ENCODE measurements around the gene CHST11.

CHST11 gene

DNA sequence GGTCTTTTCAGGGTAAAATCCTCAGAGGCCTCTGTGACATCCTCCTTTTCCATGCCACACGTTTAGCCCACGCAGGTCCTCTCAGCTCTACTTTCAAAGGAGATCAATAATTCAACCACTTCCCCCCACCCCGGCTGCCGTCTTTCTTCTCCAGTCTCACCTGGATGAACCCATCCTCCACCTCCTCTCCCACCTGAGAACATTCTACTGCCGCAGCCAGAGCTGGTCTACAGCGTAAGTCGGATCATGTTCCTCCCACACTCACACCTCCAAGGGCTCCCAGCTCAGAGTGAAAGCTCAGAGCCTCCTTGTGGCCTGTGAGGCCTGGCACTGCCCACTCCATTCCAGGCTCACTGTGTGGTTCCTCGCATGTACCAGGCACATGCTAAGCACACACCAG, 246.6 kb downstream of the CHST11 start:
- no peak for DNase-seq

DNA sequence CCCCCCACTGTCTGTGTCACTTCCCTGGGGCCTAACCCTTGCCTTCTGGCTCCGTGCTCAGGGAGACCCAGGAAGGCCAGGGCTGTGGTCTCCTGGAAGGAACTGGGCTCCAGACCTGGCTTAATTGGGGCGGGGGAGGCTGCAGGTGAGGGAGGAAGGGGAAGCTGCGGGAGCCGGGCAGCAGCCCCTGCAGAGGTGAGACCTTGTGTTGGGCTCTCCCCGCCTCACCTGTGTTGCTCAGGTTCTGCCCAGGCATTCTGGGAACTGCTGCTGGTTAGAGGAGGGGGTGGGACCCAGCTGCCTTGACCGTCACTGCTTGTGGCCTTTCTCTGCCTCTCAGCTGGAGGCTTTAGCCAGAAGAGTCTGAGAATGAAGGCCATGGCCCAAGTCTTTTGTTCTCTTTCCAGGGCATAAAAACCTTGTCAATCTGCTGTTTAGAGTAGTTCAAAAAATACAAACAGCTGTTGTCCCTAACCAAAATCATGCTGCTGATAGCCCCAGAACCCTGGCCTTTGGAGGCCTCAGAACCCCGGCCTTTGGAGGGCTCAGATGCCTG, 247.6 kb downstream of the CHST11 start:
- no peak for DNase-seq

DNA sequence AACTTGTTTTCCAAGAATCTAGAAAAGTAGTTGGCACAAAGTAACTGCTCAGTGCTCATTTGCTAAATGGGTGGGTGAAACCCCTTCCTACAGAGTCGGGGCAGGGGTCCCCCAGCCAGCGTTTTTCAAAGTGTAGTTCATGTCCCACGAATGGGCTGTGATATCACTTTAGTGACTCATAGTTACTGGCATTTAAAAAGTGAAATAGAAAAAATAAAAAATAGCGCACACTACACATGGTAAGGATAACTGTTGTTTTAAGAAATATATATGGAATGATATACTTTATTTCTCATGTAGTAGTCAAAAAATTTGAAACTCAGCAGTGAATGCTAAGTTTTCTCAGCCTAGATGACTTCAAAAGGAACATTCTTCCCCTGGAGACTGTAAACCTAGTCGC, 250.4 kb downstream of the CHST11 start:
- DNase-seq: peak; percentile 28

- DNase-seq: no peak
Measured at GRCh38 chr12:104707794-104708558, 251.2 kb downstream of the CHST11 start.

GRCh38 chr12:104708891-104709290, 252.1 kb downstream of the CHST11 start:
- DNase-seq: no peak

- DNase-seq: no peak
Measured at GRCh38 chr12:104709692-104710435, 253.1 kb downstream of the CHST11 start.

GRCh38 chr12:104710940-104711689, 254.4 kb downstream of the CHST11 start:
- peak; percentile 72 for DNase-seq

DNA sequence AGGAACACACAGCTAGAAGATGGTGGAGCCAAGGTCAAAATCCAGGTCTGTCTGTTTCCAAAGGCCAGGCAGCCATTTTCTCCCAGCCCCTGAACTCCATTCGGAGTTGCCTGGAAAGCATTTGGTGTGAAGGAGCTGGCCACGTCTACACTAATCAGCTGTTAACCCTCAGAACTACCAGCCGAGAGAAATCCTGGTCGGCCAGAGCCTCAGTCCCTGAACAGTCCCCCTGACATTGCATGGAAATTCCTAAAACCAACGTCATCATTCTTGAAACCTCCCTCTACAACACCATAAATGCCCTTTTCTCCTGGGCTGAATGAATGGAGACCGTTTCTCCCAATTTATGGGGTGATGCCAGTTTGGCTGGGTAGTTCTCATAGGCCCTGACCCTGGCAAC, 255.7 kb downstream of the CHST11 start:
- peak; percentile 37 for DNase-seq

- no peak for DNase-seq
Measured at GRCh38 chr12:104712968-104713367, 256.2 kb downstream of the CHST11 start.

DNA sequence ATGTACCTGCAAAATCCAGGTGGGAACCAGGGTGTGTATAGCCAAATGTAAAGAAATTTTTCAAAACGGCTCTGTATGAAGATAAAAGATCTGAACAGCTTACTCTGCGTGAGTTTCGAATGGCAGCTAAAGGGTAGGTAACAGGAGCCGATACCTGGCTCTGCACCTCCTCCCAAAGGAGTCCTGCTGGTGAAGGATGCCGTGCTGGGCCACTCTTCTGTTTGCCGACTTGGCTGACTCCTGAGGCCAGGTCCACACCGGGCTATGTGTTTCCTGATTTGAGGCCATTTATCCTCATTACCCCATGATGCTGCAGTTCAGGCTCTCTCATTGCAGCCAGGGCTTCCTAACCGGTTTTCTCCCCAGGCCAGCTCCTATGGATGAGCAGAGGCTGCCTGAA, 256.7 kb downstream of the CHST11 start:
- DNase-seq: no peak

DNA sequence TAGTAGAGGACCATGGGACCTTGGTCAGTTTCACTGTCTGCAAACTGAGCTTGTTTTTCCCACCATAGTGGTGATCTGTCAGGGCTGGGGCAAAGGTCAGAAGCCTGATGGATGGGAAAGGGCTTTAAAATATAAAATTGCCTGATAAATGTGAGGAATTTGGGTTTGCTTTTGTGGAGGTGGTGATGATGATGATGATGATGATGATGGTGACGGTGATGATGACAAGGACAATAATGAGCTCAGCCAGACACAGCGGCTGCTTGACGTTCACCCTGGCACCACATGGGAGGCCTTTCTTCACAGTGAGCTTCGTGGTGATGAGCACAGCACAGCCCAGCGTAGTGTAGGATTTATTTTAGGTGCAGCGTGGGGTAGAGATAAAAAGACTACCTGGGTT, 257.6 kb downstream of the CHST11 start:
- no peak for DNase-seq

- DNase-seq: no peak
Measured at GRCh38 chr12:104716172-104716571, 259.4 kb downstream of the CHST11 start.

DNA sequence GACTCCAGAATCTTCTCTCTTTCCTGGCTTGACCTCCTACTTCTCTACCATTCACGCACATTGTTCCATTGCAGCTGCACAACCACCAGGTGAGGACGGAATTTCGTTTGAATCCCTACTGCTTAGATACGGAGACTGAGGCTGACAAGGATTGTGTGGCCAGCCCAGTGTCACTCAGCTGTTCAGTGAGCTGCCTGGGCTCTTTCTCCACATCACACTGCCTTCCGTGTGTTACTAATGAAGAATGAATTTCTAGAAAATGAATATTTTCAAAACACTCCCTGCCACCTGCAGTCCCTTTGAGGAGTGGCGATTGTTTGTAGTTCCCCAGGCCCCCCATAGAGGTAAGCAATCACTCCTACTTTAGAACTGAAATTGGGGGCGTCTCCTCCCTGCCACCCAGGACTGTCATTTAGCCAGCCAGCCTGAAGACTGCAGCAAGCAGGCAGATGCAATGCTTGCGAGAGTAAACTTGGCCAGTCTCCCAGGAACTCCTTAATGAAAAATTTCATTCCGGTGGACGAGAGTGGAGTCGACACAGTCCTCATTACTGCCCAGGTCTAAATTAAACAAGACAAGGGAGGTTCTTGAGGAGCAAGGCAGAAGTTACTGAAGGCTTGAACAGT, 261.7 kb downstream of the CHST11 start:
- DNase-seq: no peak

- no peak for DNase-seq
Measured at GRCh38 chr12:104719700-104720338, 263.1 kb downstream of the CHST11 start.

- peak; percentile 35 for DNase-seq
Measured at GRCh38 chr12:104720339-104721038, 263.7 kb downstream of the CHST11 start.

- no peak for DNase-seq
Measured at GRCh38 chr12:104721039-104721405, 264.3 kb downstream of the CHST11 start.

- no peak for DNase-seq
Measured at GRCh38 chr12:104721936-104722335, 265.2 kb downstream of the CHST11 start.

DNA sequence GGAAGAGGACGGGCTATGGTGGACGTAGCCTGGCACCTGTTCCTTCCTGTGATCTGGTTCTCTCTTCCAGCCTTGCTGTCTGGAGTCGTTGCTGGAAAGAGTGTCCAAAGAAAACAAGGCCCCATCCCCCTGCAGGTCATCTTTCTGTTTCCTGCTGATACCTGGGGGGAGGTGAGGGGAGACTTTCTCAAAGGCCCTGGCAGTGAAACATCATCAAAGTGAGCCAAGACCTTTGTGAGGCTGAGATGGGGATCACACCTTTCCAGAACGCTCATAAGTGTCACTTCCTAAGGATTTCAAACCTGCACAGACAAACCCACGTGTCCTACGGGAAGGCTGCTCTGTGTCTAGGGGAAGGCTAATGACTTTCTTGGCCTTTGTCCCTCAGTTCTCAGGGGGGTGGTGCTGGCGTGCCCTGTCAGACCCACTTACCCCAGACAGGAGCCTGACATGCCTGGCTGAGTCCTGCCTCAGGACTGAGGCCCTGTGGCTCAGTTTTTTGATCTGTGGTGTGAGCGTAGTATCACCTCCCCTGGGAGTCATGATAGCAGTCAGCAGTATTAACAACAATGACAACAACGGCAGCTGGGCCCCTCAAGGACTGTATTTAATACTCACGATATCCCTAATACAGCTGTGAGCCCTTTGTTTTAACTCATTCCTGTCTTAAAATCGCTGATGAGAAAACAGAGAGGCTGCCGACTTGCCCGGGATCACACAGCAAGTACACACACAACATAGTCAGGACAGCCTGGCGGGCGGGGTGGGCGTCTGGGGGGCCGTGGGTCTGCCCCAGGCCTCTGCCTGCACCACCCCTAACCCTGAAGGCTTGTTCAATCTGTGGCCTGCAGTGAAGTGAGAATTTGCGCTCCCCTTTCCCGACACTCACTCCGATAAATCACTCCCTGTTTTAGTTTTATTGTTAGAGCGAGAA, 266.1 kb downstream of the CHST11 start:
- DNase-seq: no peak

DNA sequence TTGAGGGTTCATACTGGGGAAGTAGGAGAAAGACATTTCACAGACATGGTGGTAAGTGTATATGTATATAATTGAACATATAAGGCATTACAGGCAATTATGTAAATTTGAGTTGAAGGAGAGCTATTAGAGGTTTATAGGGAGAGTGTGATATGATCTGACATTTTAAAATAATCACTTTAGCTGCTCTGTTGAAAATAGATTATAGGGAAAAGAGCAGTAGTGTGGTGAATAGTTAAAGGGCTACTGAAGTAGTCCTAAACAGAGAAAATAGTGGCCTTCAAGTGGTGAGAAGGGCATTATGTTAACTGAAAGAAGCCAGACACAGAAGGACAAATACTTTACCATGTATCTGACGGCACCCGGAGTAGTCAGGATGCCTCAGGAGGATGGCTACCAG, 267.1 kb downstream of the CHST11 start:
- DNase-seq: no peak

DNA sequence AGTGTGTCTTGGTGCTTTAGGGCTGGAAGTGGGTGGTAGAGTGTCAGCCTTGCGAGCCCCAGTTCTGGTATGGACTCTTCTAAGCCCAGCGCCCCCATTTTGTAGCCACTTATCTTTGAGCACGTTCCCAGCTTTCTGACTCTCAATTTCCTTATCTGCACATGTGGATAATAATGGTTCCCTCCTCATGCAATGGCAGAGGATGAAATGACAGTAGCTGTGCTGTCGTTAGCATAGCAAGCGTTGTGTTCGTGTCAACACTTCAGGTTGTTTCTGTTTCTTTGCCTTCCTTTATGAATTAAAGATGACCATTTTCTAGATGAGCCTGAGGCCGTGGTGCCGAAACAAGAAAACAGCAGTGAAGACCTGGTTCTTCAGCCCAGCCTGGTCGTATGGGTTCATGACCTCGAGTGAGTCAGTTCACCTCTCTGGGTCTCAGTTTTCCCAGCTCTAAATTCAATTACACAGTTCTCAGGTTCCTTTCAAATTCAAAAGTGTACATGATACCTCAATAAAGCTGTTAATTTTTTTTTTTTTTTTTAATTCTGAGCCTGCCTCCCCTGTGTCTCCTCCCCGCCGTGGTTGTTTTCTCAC, 268.3 kb downstream of the CHST11 start:
- DNase-seq: no peak
